H7 (cell line): ENCODE data around the gene SDR39U1. TPM values are rescaled to one million over a fixed set of nuclear protein-coding genes. Genes with fewer than 3 reads are reported as not detected.

Experiments used
- DNase-seq: peaks from one replicate; pipeline ENCODE4 v3.0.0; 2012
- H3K27me3 ChIP-seq: 2 replicates; pipeline ENCODE4 v1.6.0; 2011; ENCODE audit warnings: mild to moderate bottlenecking, low read length; ENCODE audit not compliant: control insufficient read depth, insufficient read depth
- H3K36me3 ChIP-seq: replicated peaks from 2 replicates; pipeline ENCODE4 v1.5.1; 2011; ENCODE audit warnings: low read length; ENCODE audit not compliant: control insufficient read depth, insufficient read depth
- H3K4me3 ChIP-seq: 2 replicates; pipeline ENCODE4 v1.5.1; 2011; ENCODE audit warnings: low read depth, mild to moderate bottlenecking, control low read depth, low read length, moderate library complexity; ENCODE audit not compliant: insufficient read depth
- total RNA-seq: library from RNA; depleted of rRNA; stranded (reverse); fragments of >200 nt; shearing (Covaris generic); gene quantifications from 2 replicates; pipeline ENCODE4 v1.2.3, GENCODE V29; 2014

SDR39U1 gene
- total RNA-seq, 1 experiment from 2014 or later, result 26.7 TPM

GRCh38 chr14:24427537-24428508, 14.8 kb downstream of the SDR39U1 start:
- peak; percentile 39 for DNase-seq
- Histone ChIP-seq H3K36me3 (no peaks in the 10 kb centered on the region; the same call in none of the 2 replicates), H3K27me3 (peaks cover 13% of the 10 kb centered on the region), H3K4me3 (no peak overlapping the region)

- peak; percentile 86 for DNase-seq
- Histone ChIP-seq H3K27me3 (peaks cover 14% of the 10 kb centered on the region), H3K36me3 (no peaks in the 10 kb centered on the region; the same call in 1 of the 2 replicates), H3K4me3 (no peak overlapping the region)
Observed at GRCh38 chr14:24426912-24427536, 15.6 kb downstream of the SDR39U1 start.

GRCh38 chr14:24426150-24426911, 16.2 kb downstream of the SDR39U1 start:
- DNase-seq, result no peak
- no peak overlapping the region for H3K4me3 ChIP-seq
- H3K36me3 ChIP-seq, result no peaks in the 10 kb centered on the region
- H3K27me3 ChIP-seq, result peaks cover 14% of the 10 kb centered on the region

- H3K27me3 ChIP-seq, result peaks cover 14% of the 10 kb centered on the region
- no peak for DNase-seq
- no peaks in the 10 kb centered on the region for H3K36me3 ChIP-seq
- no peak overlapping the region for H3K4me3 ChIP-seq
Observed at GRCh38 chr14:24425704-24426103, 16.9 kb downstream of the SDR39U1 start.

- Histone ChIP-seq H3K4me3 (no peak overlapping the region), H3K27me3 (peaks cover 9% of the 10 kb centered on the region; the same call in 1 of the 2 replicates), H3K36me3 (no peaks in the 10 kb centered on the region)
- no peak for DNase-seq
Observed at GRCh38 chr14:24422694-24423601, 19.6 kb downstream of the SDR39U1 start.

- peaks cover 6% of the 10 kb centered on the region; the same call in 1 of the 2 replicates for H3K27me3 ChIP-seq
- DNase-seq, result no peak
- H3K4me3 ChIP-seq, result no peak overlapping the region
- H3K36me3 ChIP-seq, result no peaks in the 10 kb centered on the region
Observed at GRCh38 chr14:24422261-24422660, 20.3 kb downstream of the SDR39U1 start.

- DNase-seq, result no peak
- H3K4me3 ChIP-seq, result no peak overlapping the region
- H3K27me3 ChIP-seq, result peaks cover 6% of the 10 kb centered on the region; the same call in 1 of the 2 replicates
- peaks cover 2% of the 10 kb centered on the region; the same call in 1 of the 2 replicates for H3K36me3 ChIP-seq
Observed at GRCh38 chr14:24418492-24418873, 24.1 kb downstream of the SDR39U1 start.

GRCh38 chr14:24417832-24418491, 24.6 kb downstream of the SDR39U1 start:
- no peak overlapping the region for H3K4me3 ChIP-seq
- H3K36me3 ChIP-seq, result peaks cover 3% of the 10 kb centered on the region
- no peak for DNase-seq
- peaks cover 6% of the 10 kb centered on the region; the same call in 1 of the 2 replicates for H3K27me3 ChIP-seq

GRCh38 chr14:24416932-24417619, 25.5 kb downstream of the SDR39U1 start:
- Histone ChIP-seq H3K27me3 (peaks cover 4% of the 10 kb centered on the region; the same call in 1 of the 2 replicates), H3K4me3 (no peak overlapping the region), H3K36me3 (peaks cover 3% of the 10 kb centered on the region)
- peak; percentile 51 for DNase-seq

GRCh38 chr14:24416254-24416931, 26.2 kb downstream of the SDR39U1 start:
- Histone ChIP-seq H3K4me3 (no peak overlapping the region), H3K27me3 (peaks cover 4% of the 10 kb centered on the region; the same call in 1 of the 2 replicates), H3K36me3 (peaks cover 3% of the 10 kb centered on the region)
- DNase-seq, result no peak

- DNase-seq, result no peak
- peaks cover 4% of the 10 kb centered on the region; the same call in 1 of the 2 replicates for H3K27me3 ChIP-seq
- peaks cover 3% of the 10 kb centered on the region for H3K36me3 ChIP-seq
- H3K4me3 ChIP-seq, result no peak overlapping the region
Observed at GRCh38 chr14:24415421-24416253, 26.9 kb downstream of the SDR39U1 start.
